CD8-positive, alpha-beta memory T cell (primary cell): ENCODE measurements around the gene GRB14. TPM values are rescaled to one million over a fixed set of nuclear protein-coding genes. Genes with fewer than 3 reads are reported as not detected.

Source experiments
- CTCF ChIA-PET: fragments of 350-600 bp; sonication (Branson Sonifier 250); formaldehyde crosslinking; loops from one replicate; lab custom pipeline; 2021; ENCODE audit warnings: antibody characterized with exemption; lab: Charles Lee
- POLR2A ChIA-PET: fragments of 350-600 bp; sonication (Branson Sonifier 250); formaldehyde crosslinking; loops from one replicate; lab custom pipeline; 2021; ENCODE audit warnings: antibody characterized with exemption; lab: Charles Lee
- DNase-seq, 5 donors: peaks; one replicate each; pipeline versions ENCODE4 v3.0.0 to v3.0.0-alpha.2; 2020 to 2022; ENCODE audit warnings: mixed read lengths in 1 of 5
- H3K27ac ChIP-seq: one replicate; pipeline ENCODE4 v1.7.0; 2013; ENCODE audit warnings: low read depth, mild to moderate bottlenecking, low read length, moderate library complexity
- H3K27me3 ChIP-seq: 2 replicates; pipeline ENCODE4 v1.7.0; 2013; ENCODE audit warnings: low read length, mild to moderate bottlenecking; ENCODE audit not compliant: insufficient read depth, poor library complexity, severe bottlenecking
- H3K36me3 ChIP-seq: 2 replicates; pipeline ENCODE4 v1.7.0; 2013; ENCODE audit warnings: mild to moderate bottlenecking, low read length, moderate library complexity; ENCODE audit not compliant: insufficient read depth
- H3K4me1 ChIP-seq: 2 replicates; pipeline ENCODE4 v1.7.0; 2013; ENCODE audit warnings: mild to moderate bottlenecking, low read length, moderate library complexity; ENCODE audit not compliant: insufficient read depth
- H3K4me3 ChIP-seq: 2 replicates; pipeline ENCODE4 v1.7.0; 2013; ENCODE audit warnings: mild to moderate bottlenecking, low read length
- H3K9me3 ChIP-seq: 2 replicates; pipeline ENCODE4 v1.7.0; 2013; ENCODE audit warnings: mild to moderate bottlenecking, low read length
- H3K27ac Mint-ChIP-seq, 8 donors: one replicate each; pipeline ENCODE4 v1.8.0; 2020 to 2021; ENCODE audit warnings: mixed read lengths in 8 of 8, mild to moderate bottlenecking in 6 of 8, inconsistent platforms in 3 of 8, moderate library complexity in 3 of 8
- H3K27me3 Mint-ChIP-seq, 2 donors: one replicate each; pipeline ENCODE4 v1.8.0; 2020 to 2021; ENCODE audit warnings: mixed read lengths in 2 of 2, mild to moderate bottlenecking in 1 of 2, moderate library complexity in 1 of 2
- H3K36me3 Mint-ChIP-seq, 3 donors: one replicate each; pipeline ENCODE4 v1.8.0; 2020 to 2021; ENCODE audit warnings: mixed read lengths in 3 of 3, inconsistent platforms in 1 of 3, mild to moderate bottlenecking in 1 of 3
- H3K4me1 Mint-ChIP-seq, 3 donors: one replicate each; pipeline ENCODE4 v1.8.0; 2020 to 2021; ENCODE audit warnings: mixed read lengths in 3 of 3, inconsistent platforms in 1 of 3, mild to moderate bottlenecking in 1 of 3
- H3K4me3 Mint-ChIP-seq, 7 donors: one replicate each; pipeline ENCODE4 v1.8.0; 2020 to 2021; ENCODE audit warnings: mixed read lengths in 7 of 7, mild to moderate bottlenecking in 6 of 7, moderate library complexity in 4 of 7, inconsistent platforms in 2 of 7
- H3K9me3 Mint-ChIP-seq, 5 donors: one replicate each; pipeline ENCODE4 v1.8.0; 2020 to 2022; ENCODE audit warnings: mixed read lengths in 5 of 5, mild to moderate bottlenecking in 3 of 5, moderate library complexity in 2 of 5, inconsistent platforms in 1 of 5
- polyA plus RNA-seq: library from polyadenylated mRNA; unstranded; fragments of 300-500 nt; fragmentation: Illumina TruSeq; gene quantifications from one replicate; pipeline ENCODE4 v1.2.3, GENCODE V29; 2021
- total RNA-seq, 2 experiments: library from RNA; stranded (reverse); gene quantifications; one replicate each; pipeline ENCODE4 v1.2.3, GENCODE V29; 2021

The GRB14 gene
- not detected for total RNA-seq
- not detected for polyA plus RNA-seq

DNA sequence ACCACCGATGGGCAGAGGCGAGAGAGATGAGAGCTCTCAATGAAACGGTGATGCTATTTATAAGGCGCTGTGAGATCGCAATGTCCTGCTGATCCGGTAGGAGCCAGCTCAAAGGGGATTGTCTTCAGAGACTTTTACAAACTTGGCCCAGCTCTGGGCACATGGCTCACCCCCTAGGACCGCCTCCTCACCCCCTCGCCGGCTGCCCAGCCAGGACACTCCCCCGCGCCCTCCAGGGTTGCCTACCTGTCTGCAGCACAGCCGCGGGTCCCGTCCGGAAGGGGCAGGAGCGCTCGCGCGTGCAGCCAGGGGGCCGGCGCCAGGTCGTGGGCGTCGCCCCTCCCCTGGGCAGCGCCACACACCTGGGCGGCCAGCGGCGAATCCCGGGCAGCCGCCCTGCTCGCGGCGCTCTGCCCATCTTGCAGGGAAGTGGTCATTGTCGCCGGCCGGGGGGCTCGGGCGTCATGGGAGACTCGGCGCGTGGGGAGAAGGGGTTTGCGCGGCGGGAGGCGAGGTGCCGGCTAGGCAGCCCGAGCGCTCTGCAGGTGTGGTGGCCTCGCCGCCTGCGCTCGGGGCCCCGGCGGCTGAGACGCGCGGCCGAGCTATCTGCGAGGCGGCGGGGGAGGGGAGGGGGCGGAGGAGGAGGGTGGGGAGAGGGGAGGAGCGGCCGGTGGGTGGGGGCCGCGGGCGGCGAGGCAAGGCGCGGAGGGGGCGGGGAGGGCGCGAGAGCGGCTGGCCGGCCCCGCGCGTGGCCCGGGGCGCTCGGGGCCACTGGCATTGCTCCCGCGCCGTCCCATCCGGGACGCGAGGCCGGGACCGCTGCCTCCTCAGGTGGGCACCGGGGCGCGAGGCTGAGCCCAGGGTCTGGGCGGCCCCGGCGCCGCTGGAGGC, at the start of gene GRB14:
Gene GRB14, minus strand, starts transcription at position 610 of the 891 bp plus-strand sequence. Its CDS starts 173 bp downstream, at position 437.
- Mint-ChIP-seq H3K27ac (no peak within 1 kb of the TSS), H3K27me3 (peaks cover 16 to 17% of the 10 kb centered on the region in 2 donors), H3K4me3 (peak within 1 kb of the TSS in 5 of 7 donors; percentile 5 to 69 (median 35)), H3K9me3 (peaks cover 0 to 16% (median 2%) of the 10 kb centered on the region in 5 donors), H3K36me3 (no peaks in the 10 kb centered on the region), H3K4me1 (peaks cover 0 to 3% (median 0%) of the 10 kb centered on the region in 3 donors)
- DNase-seq, result no peak
- CTCF ChIA-PET, result no interaction called here
- POLR2A ChIA-PET, result no interaction called here
- Histone ChIP-seq H3K27ac (no peak within 1 kb of the TSS), H3K9me3 (no peaks in the 10 kb centered on the region), H3K4me3 (no peak within 1 kb of the TSS), H3K4me1 (no peaks in the 10 kb centered on the region), H3K36me3 (no peaks in the 10 kb centered on the region), H3K27me3 (no peaks in the 10 kb centered on the region)

DNA sequence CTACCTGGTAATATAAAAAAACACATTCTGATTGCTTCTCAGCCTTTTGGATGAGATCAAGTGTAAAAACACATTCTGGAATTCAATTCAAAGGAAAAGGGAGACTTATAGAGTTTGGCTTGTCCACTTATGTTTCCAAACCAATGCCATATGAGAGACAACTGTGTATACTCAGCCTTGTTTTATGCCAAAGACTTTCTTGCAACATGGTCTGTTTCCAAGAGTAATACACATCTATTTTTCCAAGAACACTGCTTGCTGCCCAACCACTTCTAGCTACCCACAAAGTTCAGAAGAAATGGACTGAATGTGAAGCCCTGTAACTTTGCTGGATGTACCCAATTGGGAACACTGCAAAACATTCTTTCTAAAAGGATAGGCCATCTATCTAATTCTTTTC, 48.0 kb upstream of the GRB14 start:
- no peak overlapping the region for H3K4me3 ChIP-seq
- Mint-ChIP-seq H3K9me3 (peaks cover 0 to 9% (median 0%) of the 10 kb centered on the region in 5 donors), H3K4me1 (no peaks in the 10 kb centered on the region), H3K27ac (no peak overlapping the region), H3K27me3 (no peaks in the 10 kb centered on the region), H3K4me3 (no peak overlapping the region), H3K36me3 (no peaks in the 10 kb centered on the region)
- no peak for DNase-seq
- no peak overlapping the region for H3K27ac ChIP-seq
- ChIA-PET CTCF (no interaction called here), POLR2A (no interaction called here)
- no peaks in the 10 kb centered on the region for H3K36me3 ChIP-seq
- no peaks in the 10 kb centered on the region for H3K4me1 ChIP-seq
- H3K27me3 ChIP-seq, result no peaks in the 10 kb centered on the region
- no peaks in the 10 kb centered on the region for H3K9me3 ChIP-seq

DNA sequence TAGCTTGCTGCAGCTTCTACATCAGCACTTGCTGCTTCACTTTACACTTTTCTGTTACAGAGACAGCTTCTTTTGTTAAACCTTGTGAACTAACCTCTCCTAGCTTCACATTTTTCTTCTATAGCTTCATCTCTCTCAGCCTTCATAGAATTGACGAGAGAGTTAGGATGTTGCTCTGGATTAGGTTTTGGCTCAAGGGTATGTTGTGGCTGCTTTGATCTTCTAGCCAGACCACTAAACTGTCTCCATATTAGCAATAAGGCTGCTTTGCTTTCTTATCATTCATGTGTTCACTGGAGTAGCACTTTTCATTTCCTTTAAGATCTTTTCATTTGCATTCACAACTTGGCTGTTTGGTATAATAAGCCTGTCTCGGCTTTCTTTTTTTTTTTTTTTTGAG, 46.3 kb upstream of the GRB14 start:
- Mint-ChIP-seq H3K27ac (no peak overlapping the region), H3K4me1 (no peaks in the 10 kb centered on the region), H3K9me3 (peaks cover 0 to 9% (median 2%) of the 10 kb centered on the region in 5 donors), H3K27me3 (no peaks in the 10 kb centered on the region), H3K4me3 (no peak overlapping the region), H3K36me3 (no peaks in the 10 kb centered on the region)
- H3K9me3 ChIP-seq, result no peaks in the 10 kb centered on the region
- no peak overlapping the region for H3K27ac ChIP-seq
- POLR2A ChIA-PET, result no interaction called here
- H3K4me1 ChIP-seq, result no peaks in the 10 kb centered on the region
- DNase-seq, result no peak
- no peaks in the 10 kb centered on the region for H3K36me3 ChIP-seq
- CTCF ChIA-PET, result no interaction called here
- H3K27me3 ChIP-seq, result no peaks in the 10 kb centered on the region
- no peak overlapping the region for H3K4me3 ChIP-seq

DNA sequence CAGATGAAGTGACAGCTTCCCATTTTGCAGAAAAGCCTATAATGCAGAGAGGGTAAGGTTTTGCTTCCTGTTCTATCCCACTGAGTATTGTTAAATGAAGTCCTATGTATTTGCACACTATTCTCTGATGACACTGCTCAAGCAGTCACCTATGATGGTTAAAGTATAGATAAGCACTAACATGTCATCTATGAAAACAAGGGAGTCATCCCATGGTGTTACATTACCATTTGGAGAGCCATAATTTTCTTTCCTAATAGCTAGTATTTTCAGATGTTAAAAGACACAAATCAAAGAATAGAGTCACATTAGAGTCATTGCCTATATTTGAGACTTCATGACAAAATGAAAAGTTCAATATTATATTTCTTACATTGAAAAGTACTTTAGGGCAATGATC, 42.8 kb upstream of the GRB14 start:
- Histone ChIP-seq H3K27ac (no peak overlapping the region), H3K9me3 (no peaks in the 10 kb centered on the region), H3K4me3 (no peak overlapping the region), H3K4me1 (no peaks in the 10 kb centered on the region), H3K27me3 (no peaks in the 10 kb centered on the region), H3K36me3 (no peaks in the 10 kb centered on the region)
- Mint-ChIP-seq H3K36me3 (no peaks in the 10 kb centered on the region), H3K27me3 (no peaks in the 10 kb centered on the region), H3K9me3 (peaks cover 0 to 12% (median 3%) of the 10 kb centered on the region in 5 donors), H3K27ac (no peak overlapping the region), H3K4me1 (no peaks in the 10 kb centered on the region), H3K4me3 (no peak overlapping the region)
- POLR2A ChIA-PET, result no interaction called here
- DNase-seq, result no peak
- CTCF ChIA-PET, result no interaction called here

DNA sequence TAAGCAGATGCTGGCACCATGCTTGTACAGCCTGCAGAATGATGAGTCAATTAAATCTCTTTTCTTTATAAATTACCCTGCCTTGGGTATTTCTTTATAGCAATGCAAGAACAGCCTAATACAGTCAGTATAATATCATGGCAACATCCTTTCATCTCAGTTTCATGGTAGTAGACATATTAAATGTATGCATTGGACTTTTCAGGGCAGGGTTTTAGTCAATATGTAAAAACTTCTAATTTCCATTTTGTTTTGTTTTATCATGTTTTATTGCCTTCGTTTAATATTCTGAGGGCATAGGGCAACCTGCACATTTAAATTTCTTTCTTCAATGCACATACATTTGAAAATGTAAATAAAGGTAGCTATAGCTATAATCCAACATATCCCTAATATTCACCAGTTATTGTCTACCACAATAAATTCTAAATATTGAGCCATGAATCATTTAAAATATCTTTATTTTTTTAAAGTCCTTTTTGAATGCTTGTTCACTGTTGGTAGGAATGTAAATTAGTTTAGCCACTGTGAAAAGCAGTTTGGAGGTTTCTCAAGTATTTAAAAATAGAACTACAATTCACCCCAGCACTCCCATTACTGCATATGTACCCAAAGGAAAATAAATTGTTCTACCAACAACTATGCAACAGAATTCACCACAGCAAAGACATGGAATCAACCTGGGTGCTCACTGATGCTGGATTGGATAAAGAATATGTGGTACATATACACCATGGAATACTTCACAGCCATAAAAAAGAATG, 41.8 kb upstream of the GRB14 start:
- Mint-ChIP-seq H3K27me3 (no peaks in the 10 kb centered on the region), H3K9me3 (peaks cover 0 to 7% (median 3%) of the 10 kb centered on the region in 5 donors), H3K27ac (no peak overlapping the region), H3K4me1 (no peaks in the 10 kb centered on the region), H3K4me3 (no peak overlapping the region), H3K36me3 (no peaks in the 10 kb centered on the region)
- no peak overlapping the region for H3K4me3 ChIP-seq
- H3K27me3 ChIP-seq, result no peaks in the 10 kb centered on the region
- no peaks in the 10 kb centered on the region for H3K9me3 ChIP-seq
- CTCF ChIA-PET, result no interaction called here
- POLR2A ChIA-PET, result no interaction called here
- DNase-seq, result no peak
- no peak overlapping the region for H3K27ac ChIP-seq
- H3K4me1 ChIP-seq, result no peaks in the 10 kb centered on the region
- H3K36me3 ChIP-seq, result no peaks in the 10 kb centered on the region

DNA sequence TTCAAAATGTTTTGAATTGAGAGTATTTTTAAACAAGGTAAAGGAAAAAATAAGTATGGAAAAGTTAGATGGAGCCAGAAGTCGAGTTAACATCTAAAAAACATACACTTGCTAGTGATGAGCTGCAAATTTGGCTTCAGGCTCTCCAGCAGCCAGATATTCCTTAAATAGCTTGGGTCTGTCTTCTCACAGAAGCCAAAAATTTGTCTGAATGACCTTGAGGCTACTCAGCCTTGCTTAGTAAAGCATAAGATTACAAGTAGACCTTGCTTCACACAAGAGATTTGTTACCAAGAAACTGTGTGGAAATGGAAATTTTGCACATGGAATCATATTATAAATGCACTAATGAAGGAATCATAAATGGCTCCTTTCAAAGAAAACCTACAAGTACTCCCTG, 40.8 kb upstream of the GRB14 start:
- CTCF ChIA-PET, result no interaction called here
- no peak overlapping the region for H3K27ac Mint-ChIP-seq

DNA sequence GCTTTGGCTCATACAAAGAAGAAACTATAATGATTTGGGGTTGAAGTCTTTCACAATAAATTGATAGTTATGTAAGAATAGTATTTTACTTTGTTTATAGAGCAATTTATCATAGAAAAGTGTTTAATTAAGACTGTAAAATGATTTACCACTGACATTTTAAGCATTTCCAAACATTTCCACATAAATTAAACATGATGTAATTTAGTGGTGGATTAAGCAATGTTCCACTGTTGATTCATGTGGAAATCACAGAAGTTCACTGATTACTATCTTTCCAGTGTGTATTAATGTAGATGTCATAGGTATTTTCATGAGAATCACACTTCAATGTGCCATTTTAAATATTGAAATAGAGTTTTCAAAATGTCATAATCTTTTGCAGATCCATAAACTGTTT, 40.1 kb upstream of the GRB14 start:
- H3K4me1 ChIP-seq, result no peaks in the 10 kb centered on the region
- H3K27ac ChIP-seq, result no peak overlapping the region
- Mint-ChIP-seq H3K36me3 (no peaks in the 10 kb centered on the region), H3K4me1 (no peaks in the 10 kb centered on the region), H3K27ac (no peak overlapping the region), H3K4me3 (no peak overlapping the region), H3K9me3 (peaks cover 0 to 7% (median 2%) of the 10 kb centered on the region in 5 donors), H3K27me3 (no peaks in the 10 kb centered on the region)
- DNase-seq, result no peak
- ChIA-PET CTCF (no interaction called here), POLR2A (no interaction called here)
- no peak overlapping the region for H3K4me3 ChIP-seq
- no peaks in the 10 kb centered on the region for H3K27me3 ChIP-seq
- H3K36me3 ChIP-seq, result no peaks in the 10 kb centered on the region
- no peaks in the 10 kb centered on the region for H3K9me3 ChIP-seq

More for the DNA sequence above, 40.8 kb upstream of the GRB14 start:
- Histone ChIP-seq H3K27ac (no peak overlapping the region), H3K4me1 (no peaks in the 10 kb centered on the region), H3K4me3 (no peak overlapping the region), H3K9me3 (no peaks in the 10 kb centered on the region), H3K27me3 (no peaks in the 10 kb centered on the region), H3K36me3 (no peaks in the 10 kb centered on the region)
- Mint-ChIP-seq H3K27me3 (no peaks in the 10 kb centered on the region), H3K4me1 (no peaks in the 10 kb centered on the region), H3K4me3 (no peak overlapping the region), H3K9me3 (peaks cover 0 to 7% (median 3%) of the 10 kb centered on the region in 5 donors), H3K36me3 (no peaks in the 10 kb centered on the region)
- POLR2A ChIA-PET, result no interaction called here
- DNase-seq, result no peak

DNA sequence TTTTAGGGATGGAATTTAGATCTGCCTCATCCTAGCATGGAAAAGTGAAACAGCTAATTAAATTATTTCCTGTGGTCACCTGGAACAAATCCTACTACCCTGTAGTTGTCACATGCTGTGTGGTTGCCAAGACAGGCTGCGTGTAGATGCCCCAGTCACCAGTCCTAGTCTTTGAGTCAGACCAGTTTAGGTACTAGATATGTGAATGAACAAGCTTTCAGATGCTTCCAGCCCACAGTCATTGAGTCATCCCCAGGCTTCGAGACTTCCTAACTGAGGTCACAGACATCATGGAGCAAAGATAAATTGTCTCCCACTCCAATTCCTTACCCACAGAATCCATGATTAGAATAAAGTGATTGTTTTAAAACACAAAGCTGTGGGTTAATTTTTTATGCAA, 35.8 kb upstream of the GRB14 start:
- H3K27ac Mint-ChIP-seq, result no peak overlapping the region

More for the DNA sequence above, 35.8 kb upstream of the GRB14 start:
- Mint-ChIP-seq H3K36me3 (no peaks in the 10 kb centered on the region), H3K4me3 (no peak overlapping the region), H3K9me3 (peaks cover 2 to 12% (median 5%) of the 10 kb centered on the region in 5 donors), H3K27me3 (no peaks in the 10 kb centered on the region), H3K4me1 (no peaks in the 10 kb centered on the region)
- Histone ChIP-seq H3K27me3 (no peaks in the 10 kb centered on the region), H3K36me3 (no peaks in the 10 kb centered on the region), H3K4me3 (no peak overlapping the region), H3K9me3 (no peaks in the 10 kb centered on the region), H3K4me1 (no peaks in the 10 kb centered on the region), H3K27ac (no peak overlapping the region)
- no peak for DNase-seq
- POLR2A ChIA-PET, result no interaction called here
- CTCF ChIA-PET, result no interaction called here
